DOHH2 (cell line): ENCODE measurements around the gene LRRC4C.

ENCODE experiments used
- H3F3A ChIP-seq: fragments of 200-600 bp; sonication (generic), shearing (Covaris generic); 2 replicates; pipeline ENCODE4 v1.6.0; 2016; ENCODE audit warnings: antibody characterized with exemption, mild to moderate bottlenecking; ENCODE audit not compliant: control insufficient read depth, insufficient read depth
- H3K27ac ChIP-seq: fragments of 200-600 bp; sonication (generic); 2 replicates; pipeline ENCODE4 v1.5.1; 2014; ENCODE audit warnings: low read depth, mild to moderate bottlenecking, low read length, moderate library complexity
- H3K27me3 ChIP-seq: fragments of 200-600 bp; sonication (generic); 2 replicates; pipeline ENCODE4 v1.6.1; 2014; ENCODE audit warnings: mild to moderate bottlenecking, low read length, mixed read lengths; ENCODE audit not compliant: control insufficient read depth
- H3K36me3 ChIP-seq: fragments of 200-600 bp; sonication (generic); 2 replicates; pipeline ENCODE4 v1.6.1; 2014; ENCODE audit warnings: mild to moderate bottlenecking, low read length, moderate library complexity, mixed read lengths; ENCODE audit not compliant: control insufficient read depth
- H3K4me1 ChIP-seq: fragments of 200-600 bp; sonication (generic); 2 replicates; pipeline ENCODE4 v1.6.1; 2014; ENCODE audit warnings: mild to moderate bottlenecking, low read length, mixed read lengths; ENCODE audit not compliant: control insufficient read depth
- H3K4me2 ChIP-seq: fragments of 200-600 bp; sonication (generic); 2 replicates; pipeline ENCODE4 v1.6.0; 2014; ENCODE audit warnings: mild to moderate bottlenecking, low read length, moderate library complexity
- H3K4me3 ChIP-seq: fragments of 200-600 bp; sonication (generic); 2 replicates; pipeline ENCODE4 v1.5.1; 2014; ENCODE audit warnings: mild to moderate bottlenecking, low read length, mixed read lengths
- H3K79me2 ChIP-seq: fragments of 200-600 bp; sonication (generic); 2 replicates; pipeline ENCODE4 v1.6.1; 2014; ENCODE audit warnings: mild to moderate bottlenecking, low read length, mixed read lengths; ENCODE audit not compliant: control insufficient read depth
- H3K9me2 ChIP-seq: fragments of 200-600 bp; sonication (generic); replicated peaks from 2 replicates; pipeline ENCODE4 v1.6.1; 2014; ENCODE audit warnings: mild to moderate bottlenecking, low read length, mixed read lengths; ENCODE audit not compliant: control insufficient read depth
- H3K9me3 ChIP-seq: fragments of 200-600 bp; sonication (generic); 2 replicates; pipeline ENCODE4 v1.6.1; 2014; ENCODE audit warnings: antibody characterized with exemption, low read length, mixed read lengths; ENCODE audit not compliant: control insufficient read depth, insufficient read depth
- H4K20me1 ChIP-seq: fragments of 200-600 bp; sonication (generic); 2 replicates; pipeline ENCODE4 v1.6.0; 2014; ENCODE audit warnings: low read depth, mild to moderate bottlenecking, antibody characterized with exemption, low read length, moderate library complexity; ENCODE audit not compliant: control insufficient read depth, insufficient read depth
- CTCF ChIP-seq: fragments of 200-600 bp; sonication (generic); IDR thresholded peaks from one replicate; pipeline ENCODE4 v1.5.1; 2014; ENCODE audit warnings: antibody characterized with exemption, mild to moderate bottlenecking, low read depth, low read length; ENCODE audit not compliant: poor library complexity, severe bottlenecking
- EZH2phosphoT487 ChIP-seq: fragments of 200-600 bp; sonication (generic); IDR thresholded peaks from 2 replicates; pipeline ENCODE4 v1.6.1; 2017; ENCODE audit warnings: borderline replicate concordance, mild to moderate bottlenecking, antibody characterized with exemption, low read length, moderate library complexity, mixed read lengths

Gene LRRC4C

DNA sequence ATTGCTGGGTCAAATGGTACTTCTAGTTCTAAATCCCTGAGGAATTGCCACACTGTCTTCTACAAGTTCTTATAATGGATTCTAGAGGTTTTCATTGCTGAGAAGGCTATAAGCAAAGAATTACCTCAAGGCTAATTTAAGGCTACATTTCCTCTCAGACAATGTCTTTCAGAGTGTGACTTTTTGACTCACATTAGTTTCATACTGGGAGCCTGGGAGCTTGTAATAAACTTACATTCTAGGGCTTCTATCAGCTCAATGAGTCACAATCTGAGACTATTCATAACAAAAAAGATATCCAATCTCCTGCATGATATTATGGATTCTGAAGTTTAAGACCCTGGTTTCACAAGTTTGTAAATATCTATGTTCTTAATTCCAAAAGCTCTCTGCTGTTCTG, 408.7 kb downstream of the LRRC4C start:
- no peaks in the 10 kb centered on the region for H3K4me1 ChIP-seq
- H3K9me3 ChIP-seq: no peaks in the 10 kb centered on the region
- no peaks in the 10 kb centered on the region for H4K20me1 ChIP-seq
- no peak overlapping the region for H3K27ac ChIP-seq
- H3K9me2 ChIP-seq: no peaks in the 10 kb centered on the region
- no peaks in the 10 kb centered on the region for H3F3A ChIP-seq
- no peaks in the 10 kb centered on the region for H3K79me2 ChIP-seq
- H3K36me3 ChIP-seq: no peaks in the 10 kb centered on the region
- TF ChIP-seq CTCF: no peak
- no peak for TF ChIP-seq EZH2phosphoT487
- no peak overlapping the region for H3K4me3 ChIP-seq
- no peaks in the 10 kb centered on the region for H3K27me3 ChIP-seq
- no peak overlapping the region for H3K4me2 ChIP-seq

DNA sequence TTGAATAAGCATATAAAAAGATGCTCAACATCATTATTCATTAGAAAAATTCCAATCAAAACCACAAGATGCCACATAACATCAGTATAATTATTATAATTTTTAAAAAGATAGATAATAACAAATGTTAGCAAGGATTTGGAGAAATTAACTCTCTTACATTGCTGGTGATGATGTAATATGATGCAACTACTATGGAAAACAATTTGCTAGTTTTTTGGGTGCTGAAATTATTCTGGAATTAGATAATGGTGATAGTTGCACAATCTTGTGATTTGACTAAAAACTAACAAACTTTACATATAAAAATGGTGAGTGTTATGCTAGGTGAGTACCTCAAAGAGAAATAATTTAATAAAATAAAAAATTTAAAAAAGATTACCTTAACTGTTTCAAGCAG, 412.2 kb downstream of the LRRC4C start:
- H3F3A ChIP-seq: no peaks in the 10 kb centered on the region
- H3K9me3 ChIP-seq: no peaks in the 10 kb centered on the region
- no peaks in the 10 kb centered on the region for H3K27me3 ChIP-seq

DNA sequence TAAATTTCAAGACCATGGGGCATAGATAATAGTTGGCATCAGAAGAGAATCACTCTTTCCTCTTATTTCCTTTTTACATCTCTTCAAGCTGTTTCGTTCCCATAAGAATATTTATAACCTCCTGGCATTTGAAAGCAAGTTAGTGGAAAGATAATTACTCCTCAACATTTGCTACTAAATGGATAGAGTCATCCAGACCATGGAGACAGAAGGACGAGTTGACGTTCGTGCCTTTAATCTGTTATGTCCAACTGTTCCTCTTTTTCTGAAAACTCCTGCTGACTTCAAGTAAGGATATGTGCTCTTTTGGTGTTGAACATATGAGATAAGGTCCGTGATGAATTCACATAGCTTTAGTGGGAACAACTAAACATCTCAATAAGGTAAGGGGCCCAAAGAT, 414.2 kb downstream of the LRRC4C start:
- Histone ChIP-seq H3K27ac (no peak overlapping the region), H3K36me3 (no peaks in the 10 kb centered on the region), H3K9me2 (no peaks in the 10 kb centered on the region), H3K4me2 (no peak overlapping the region), H3K4me1 (no peaks in the 10 kb centered on the region), H3K9me3 (no peaks in the 10 kb centered on the region), H3K27me3 (no peaks in the 10 kb centered on the region), H3F3A (no peaks in the 10 kb centered on the region), H3K4me3 (no peak overlapping the region), H4K20me1 (no peaks in the 10 kb centered on the region), H3K79me2 (no peaks in the 10 kb centered on the region)
- no peak for TF ChIP-seq CTCF
- no peak for TF ChIP-seq EZH2phosphoT487

More for the DNA sequence above, 412.2 kb downstream of the LRRC4C start:
- TF ChIP-seq CTCF (no peak), EZH2phosphoT487 (no peak)
- H3K79me2 ChIP-seq: no peaks in the 10 kb centered on the region
- H3K4me1 ChIP-seq: no peaks in the 10 kb centered on the region
- H3K27ac ChIP-seq: no peak overlapping the region
- no peak overlapping the region for H3K4me3 ChIP-seq
- H3K4me2 ChIP-seq: no peak overlapping the region
- no peaks in the 10 kb centered on the region for H3K9me2 ChIP-seq
- H4K20me1 ChIP-seq: no peaks in the 10 kb centered on the region
- no peaks in the 10 kb centered on the region for H3K36me3 ChIP-seq

GRCh38 chr11:41044747-41045146, 414.7 kb downstream of the LRRC4C start:
- Histone ChIP-seq H3K4me1 (no peaks in the 10 kb centered on the region), H4K20me1 (no peaks in the 10 kb centered on the region), H3F3A (no peaks in the 10 kb centered on the region), H3K4me2 (no peak overlapping the region), H3K27ac (no peak overlapping the region), H3K9me2 (no peaks in the 10 kb centered on the region), H3K27me3 (no peaks in the 10 kb centered on the region), H3K4me3 (no peak overlapping the region), H3K79me2 (no peaks in the 10 kb centered on the region), H3K9me3 (no peaks in the 10 kb centered on the region), H3K36me3 (no peaks in the 10 kb centered on the region)
- no peak for TF ChIP-seq EZH2phosphoT487
- TF ChIP-seq CTCF: no peak
